ENCODE measurements around the gene UVRAG. TPM values are rescaled to one million over a fixed set of nuclear protein-coding genes. Genes with fewer than 3 reads are reported as not detected.

Gene UVRAG
- total RNA-seq, 1 experiment from 2014 or later = 29.5 TPM

DNA sequence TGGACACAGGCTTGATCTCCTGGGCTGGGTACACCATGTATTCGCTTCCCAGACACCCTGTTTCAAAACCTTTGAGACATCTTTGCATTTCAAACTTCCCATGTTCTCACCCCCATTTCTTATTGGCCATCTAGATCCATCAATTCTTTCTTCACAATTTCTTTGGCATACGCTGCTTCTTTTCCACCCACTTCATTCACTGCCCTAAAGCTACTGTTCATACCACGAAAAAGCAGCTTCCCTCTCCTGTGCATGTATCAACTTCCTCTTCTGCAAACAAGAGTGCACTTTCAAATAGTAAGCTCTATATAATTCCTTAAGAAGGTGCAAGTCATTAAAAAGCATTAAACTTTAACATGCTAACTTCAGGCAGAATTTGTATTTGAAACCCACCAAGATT, 21.4 kb downstream of the UVRAG start:
- intact Hi-C loops (cut with micrococcal nuclease; ENCODE audit: unreplicated experiment) (no loop called here), in situ Hi-C loops (cut with HindIII; ENCODE audit: low pct_unique_long_range_greater_than_20kb, low sequenced_read_pairs) (no loop called here)
- no TSS peak for BruUV-seq (replicated peaks)
- DNase-seq (ENCODE audit: low read depth, low spot score) (no peak), ATAC-seq (no peak)
- H3K9me3 ChIP-seq (ENCODE audit: control insufficient read depth, insufficient read depth, low read depth, low read length) = no peaks in the 10 kb centered on the region
- ChIA-PET CTCF (no interaction called here), POLR2A (interaction anchor here (0.6 kb wide), 1 partner anchor 185 kb away, joined by 8 read pairs; no protein-coding TSS in a partner anchor)
- H3K36me3 ChIP-seq (ENCODE audit: control insufficient read depth, insufficient read depth, low read length) = no peaks in the 10 kb centered on the region
- peaks cover 12% of the 10 kb centered on the region for H3K4me1 ChIP-seq (ENCODE audit: control insufficient read depth, insufficient read depth, low read length)
- H3K27ac ChIP-seq (ENCODE audit: low read length) = no peak overlapping the region
- no peak for TF ChIP-seq POLR2AphosphoS5 (IDR thresholded peaks at IDR 0.05; ENCODE audit: low read depth, low read length)
- TF ChIP-seq CTCF (IDR thresholded peaks at IDR 0.05) = no peak
- no peak for TF ChIP-seq SIN3A (IDR thresholded peaks at IDR 0.05; ENCODE audit: borderline replicate concordance, insufficient read depth, low read depth, low read length)
- TF ChIP-seq, protein P1, sequence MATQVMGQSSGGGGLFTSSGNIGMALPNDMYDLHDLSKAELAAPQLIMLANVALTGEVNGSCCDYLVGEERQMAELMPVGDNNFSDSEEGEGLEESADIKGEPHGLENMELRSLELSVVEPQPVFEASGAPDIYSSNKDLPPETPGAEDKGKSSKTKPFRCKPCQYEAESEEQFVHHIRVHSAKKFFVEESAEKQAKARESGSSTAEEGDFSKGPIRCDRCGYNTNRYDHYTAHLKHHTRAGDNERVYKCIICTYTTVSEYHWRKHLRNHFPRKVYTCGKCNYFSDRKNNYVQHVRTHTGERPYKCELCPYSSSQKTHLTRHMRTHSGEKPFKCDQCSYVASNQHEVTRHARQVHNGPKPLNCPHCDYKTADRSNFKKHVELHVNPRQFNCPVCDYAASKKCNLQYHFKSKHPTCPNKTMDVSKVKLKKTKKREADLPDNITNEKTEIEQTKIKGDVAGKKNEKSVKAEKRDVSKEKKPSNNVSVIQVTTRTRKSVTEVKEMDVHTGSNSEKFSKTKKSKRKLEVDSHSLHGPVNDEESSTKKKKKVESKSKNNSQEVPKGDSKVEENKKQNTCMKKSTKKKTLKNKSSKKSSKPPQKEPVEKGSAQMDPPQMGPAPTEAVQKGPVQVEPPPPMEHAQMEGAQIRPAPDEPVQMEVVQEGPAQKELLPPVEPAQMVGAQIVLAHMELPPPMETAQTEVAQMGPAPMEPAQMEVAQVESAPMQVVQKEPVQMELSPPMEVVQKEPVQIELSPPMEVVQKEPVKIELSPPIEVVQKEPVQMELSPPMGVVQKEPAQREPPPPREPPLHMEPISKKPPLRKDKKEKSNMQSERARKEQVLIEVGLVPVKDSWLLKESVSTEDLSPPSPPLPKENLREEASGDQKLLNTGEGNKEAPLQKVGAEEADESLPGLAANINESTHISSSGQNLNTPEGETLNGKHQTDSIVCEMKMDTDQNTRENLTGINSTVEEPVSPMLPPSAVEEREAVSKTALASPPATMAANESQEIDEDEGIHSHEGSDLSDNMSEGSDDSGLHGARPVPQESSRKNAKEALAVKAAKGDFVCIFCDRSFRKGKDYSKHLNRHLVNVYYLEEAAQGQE (IDR thresholded peaks at IDR 0.05; ENCODE audit: insufficient read depth in 1 of 2, low read depth in 2 of 2, low read length in 1 of 2) = no peak
- no peak for TF ChIP-seq TCF7L2 (IDR thresholded peaks at IDR 0.05; ENCODE audit: low read depth, low read length)
- H3K4me3 ChIP-seq (ENCODE audit: low read depth in 2 of 2, low read length in 2 of 2) = no peak overlapping the region
- no peaks in the 10 kb centered on the region for H3K27me3 ChIP-seq (ENCODE audit: control insufficient read depth, insufficient read depth, low read length)

DNA sequence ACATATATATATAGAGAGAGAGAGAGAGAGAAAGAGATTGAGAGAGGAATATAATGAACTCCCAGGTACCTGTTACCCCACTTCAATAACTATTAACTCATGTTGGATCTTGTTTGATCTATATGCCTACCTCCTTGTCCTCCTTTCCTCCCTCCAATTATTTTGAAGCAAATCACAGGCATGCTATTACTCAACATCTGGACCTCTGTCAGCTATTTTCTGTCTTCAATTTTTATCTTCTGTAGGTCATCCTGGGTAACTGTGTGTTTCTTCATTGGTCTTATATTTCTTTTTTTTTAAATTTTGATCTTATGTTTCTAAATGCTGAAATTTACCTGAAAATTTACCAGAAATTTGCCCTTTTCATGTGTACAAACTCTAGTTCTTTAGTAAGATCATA, 24.8 kb downstream of the UVRAG start:
- POLR2A ChIA-PET = no interaction called here
- CTCF ChIA-PET = no interaction called here

More for the DNA sequence above, 24.8 kb downstream of the UVRAG start:
- in situ Hi-C loops (cut with HindIII; ENCODE audit: low pct_unique_long_range_greater_than_20kb, low sequenced_read_pairs) = no loop called here
- peaks cover 12% of the 10 kb centered on the region for H3K4me1 ChIP-seq (ENCODE audit: control insufficient read depth, insufficient read depth, low read length)
- BruUV-seq (replicated peaks) = no TSS peak
- intact Hi-C loops (cut with micrococcal nuclease; ENCODE audit: unreplicated experiment) = no loop called here
- H3K9me3 ChIP-seq (ENCODE audit: control insufficient read depth, insufficient read depth, low read depth, low read length) = no peaks in the 10 kb centered on the region
- H3K36me3 ChIP-seq (ENCODE audit: control insufficient read depth, insufficient read depth, low read length) = no peaks in the 10 kb centered on the region
- H3K4me3 ChIP-seq (ENCODE audit: low read depth in 2 of 2, low read length in 2 of 2) = no peak overlapping the region
- no peak for DNase-seq (ENCODE audit: low read depth, low spot score)
- no peak overlapping the region for H3K27ac ChIP-seq (ENCODE audit: low read length)
- ATAC-seq = no peak
- no peaks in the 10 kb centered on the region for H3K27me3 ChIP-seq (ENCODE audit: control insufficient read depth, insufficient read depth, low read length)
- TF ChIP-seq TCF7L2 (IDR thresholded peaks at IDR 0.05; ENCODE audit: low read depth, low read length) = no peak
- TF ChIP-seq, protein P1 (IDR thresholded peaks at IDR 0.05; ENCODE audit: insufficient read depth in 1 of 2, low read depth in 2 of 2, low read length in 1 of 2) = no peak
- no peak for TF ChIP-seq SIN3A (IDR thresholded peaks at IDR 0.05; ENCODE audit: borderline replicate concordance, insufficient read depth, low read depth, low read length)
- TF ChIP-seq POLR2AphosphoS5 (IDR thresholded peaks at IDR 0.05; ENCODE audit: low read depth, low read length) = no peak
- TF ChIP-seq CTCF (IDR thresholded peaks at IDR 0.05) = no peak

All from Panc1 (cell line).